SKM-1 (cell line): Measurements from ENCODE around the gene GLCE.
"Not testable (repeated sequence)": the region's sequence is repeated elsewhere in the genome, so short reads cannot be mapped to it uniquely, and the experiment has no call there.

Experiments used
- DNase-seq: peaks from one replicate; lab custom pipeline; 2025; ENCODE audit not compliant: unreplicated experiment; lab: John Stamatoyannopoulos, UW

Gene GLCE

GRCh38 chr15:69297642-69298353, 137.4 kb downstream of the GLCE start:
- DNase-seq, result no peak

- DNase-seq, result no peak
Measured at GRCh38 chr15:69298354-69298696, 137.9 kb downstream of the GLCE start.

- no peak for DNase-seq
Measured at GRCh38 chr15:69298697-69299441, 138.4 kb downstream of the GLCE start, which contains the start of gene PAQR5. PAQR5 (plus strand) TSS chr15:69298912; CDS start chr15:69360081, 61,169 bp downstream.

GRCh38 chr15:69299451-69299886, 139.0 kb downstream of the GLCE start:
- DNase-seq, result no peak

GRCh38 chr15:69299943-69300588, 139.6 kb downstream of the GLCE start:
- DNase-seq, result no peak

GRCh38 chr15:69301101-69301500, 140.7 kb downstream of the GLCE start:
- DNase-seq, result not testable (repeated sequence)

GRCh38 chr15:69302087-69302486, 141.7 kb downstream of the GLCE start:
- not testable (repeated sequence) for DNase-seq

- no peak for DNase-seq
Measured at GRCh38 chr15:69302929-69303328, 142.5 kb downstream of the GLCE start.

GRCh38 chr15:69303337-69304181, 143.1 kb downstream of the GLCE start:
- no peak for DNase-seq

- DNase-seq, result no peak
Measured at GRCh38 chr15:69304182-69304545, 143.7 kb downstream of the GLCE start.

- no peak for DNase-seq
Measured at GRCh38 chr15:69305204-69305931, 144.9 kb downstream of the GLCE start.

GRCh38 chr15:69305933-69306568, 145.6 kb downstream of the GLCE start:
- no peak for DNase-seq

- no peak for DNase-seq
Measured at GRCh38 chr15:69307939-69308338, 147.5 kb downstream of the GLCE start.

GRCh38 chr15:69308949-69309348, 148.5 kb downstream of the GLCE start:
- no peak for DNase-seq

- DNase-seq, result no peak
Measured at GRCh38 chr15:69311319-69311721, 150.9 kb downstream of the GLCE start.

- peak; percentile 82 for DNase-seq
Measured at GRCh38 chr15:69313432-69314000, 153.1 kb downstream of the GLCE start.

- DNase-seq, result no peak
Measured at GRCh38 chr15:69314131-69314530, 153.7 kb downstream of the GLCE start.

- no peak for DNase-seq
Measured at GRCh38 chr15:69314736-69315135, 154.3 kb downstream of the GLCE start.

- DNase-seq, result no peak
Measured at GRCh38 chr15:69315402-69316110, 155.1 kb downstream of the GLCE start.
